LNCaP clone FGC (cell line): ENCODE data around the gene EFCAB6.

Experiments used
- DNase-seq: peaks from one replicate; pipeline ENCODE4 v3.0.0-alpha.2; 2011; ENCODE audit warnings: low read depth
- H3K4me3 ChIP-seq: 2 replicates; pipeline ENCODE4 v1.5.1; 2011; ENCODE audit warnings: mild to moderate bottlenecking, low read depth, low read length, control low read depth
- CTCF ChIP-seq: IDR thresholded peaks from 2 replicates; pipeline ENCODE4 v1.5.1; 2012; ENCODE audit warnings: mild to moderate bottlenecking; ENCODE audit not compliant: control insufficient read depth, insufficient read depth; ENCODE audit errors: extremely low read depth

EFCAB6 gene

DNA sequence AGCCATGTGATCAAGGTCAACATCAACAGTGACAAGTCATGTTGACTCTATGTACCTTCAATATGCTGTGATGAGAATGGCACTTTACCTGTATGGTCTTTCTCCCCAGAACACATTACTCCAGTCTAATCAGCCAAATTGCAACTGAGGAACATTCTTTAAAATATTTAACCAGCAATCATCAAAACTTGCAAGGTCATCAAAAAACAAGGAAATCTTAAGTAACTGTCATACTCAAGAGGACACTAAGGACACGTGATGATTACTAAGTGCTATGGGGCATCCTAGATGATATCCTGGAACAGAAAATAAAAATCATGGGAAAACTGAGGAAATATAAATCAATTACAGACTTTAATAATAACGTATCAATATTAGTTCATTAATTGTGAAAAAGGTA lies 118.9 kb downstream of the EFCAB6 start:
- no peak for DNase-seq
- no peak for TF ChIP-seq CTCF
- H3K4me3 ChIP-seq = no peak overlapping the region

DNA sequence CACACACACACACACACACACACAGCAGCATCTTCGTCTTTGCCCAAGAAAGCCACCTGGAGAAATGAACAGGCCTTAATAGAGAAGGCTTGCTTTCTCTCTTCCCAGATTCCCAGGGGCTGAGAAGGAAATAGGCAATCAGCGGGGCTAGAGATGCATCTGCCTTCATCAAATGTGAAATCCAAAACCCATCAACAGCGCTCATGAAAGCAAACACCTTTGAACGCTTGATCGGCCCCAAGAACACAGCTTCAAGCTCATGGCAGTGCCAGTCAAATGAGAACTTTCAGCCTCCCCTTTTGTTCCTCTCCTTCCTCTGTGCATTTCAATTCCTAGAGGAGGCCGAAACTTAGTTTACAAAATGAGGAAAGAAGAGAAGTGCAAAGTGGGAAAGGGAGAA lies 122.7 kb downstream of the EFCAB6 start:
- TF ChIP-seq CTCF = no peak
- no peak overlapping the region for H3K4me3 ChIP-seq
- no peak for DNase-seq

DNA sequence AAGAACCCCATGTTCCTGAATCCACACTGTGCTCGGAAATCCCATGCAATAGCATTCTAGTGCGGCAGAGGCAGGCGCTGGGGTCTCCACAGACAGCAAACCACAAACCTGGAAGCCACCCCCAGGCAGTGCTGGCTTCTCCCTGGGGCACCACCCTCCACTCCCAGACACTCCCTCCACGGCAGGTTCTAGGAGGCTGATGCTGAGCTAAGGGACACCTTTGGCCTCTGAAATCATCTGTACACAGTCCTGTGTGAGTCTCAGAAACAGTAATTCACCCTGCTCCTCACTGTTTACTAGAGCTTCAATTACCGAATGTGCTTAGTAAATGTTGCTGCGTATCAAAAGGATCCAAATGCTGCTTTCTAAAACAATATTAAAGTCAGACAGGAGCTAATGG lies 129.3 kb downstream of the EFCAB6 start:
- DNase-seq = no peak
- no peak for TF ChIP-seq CTCF
- H3K4me3 ChIP-seq = no peak overlapping the region

DNA sequence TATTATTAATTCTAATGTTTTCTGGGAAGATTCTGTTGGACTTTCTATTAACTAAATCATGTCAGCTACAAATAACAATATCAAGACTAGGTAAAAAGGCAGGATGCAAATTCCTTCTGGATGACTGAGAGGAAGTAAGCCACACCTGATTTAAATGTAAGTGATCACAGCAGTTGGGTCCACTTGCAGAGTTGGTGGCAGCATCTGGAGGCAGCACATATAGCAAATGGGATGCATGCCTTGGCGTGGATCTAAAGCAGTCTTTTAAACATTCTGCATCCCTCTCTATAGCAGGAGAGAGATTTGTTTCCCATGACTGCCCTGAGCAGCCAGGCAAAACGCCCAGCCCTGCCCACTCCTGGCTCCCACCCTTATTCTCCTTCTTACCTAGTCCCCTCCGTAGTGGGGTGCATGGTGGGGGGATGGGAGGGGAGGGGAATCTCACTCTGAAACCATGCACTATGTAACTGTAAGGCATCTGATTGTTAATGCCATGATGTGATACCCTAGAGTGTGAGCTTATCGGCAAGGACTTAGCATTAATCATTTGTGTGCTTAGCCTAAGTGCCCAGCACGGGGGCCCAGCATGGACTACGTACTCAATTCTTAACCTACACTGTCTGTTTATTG lies 130.3 kb downstream of the EFCAB6 start:
- H3K4me3 ChIP-seq = no peak overlapping the region
- no peak for TF ChIP-seq CTCF
- DNase-seq = no peak

GRCh38 chr22:43670513-43670912 lies 141.6 kb downstream of the EFCAB6 start:
- H3K4me3 ChIP-seq = no peak overlapping the region
- DNase-seq = no peak
- TF ChIP-seq CTCF = no peak

- H3K4me3 ChIP-seq = no peak overlapping the region
- TF ChIP-seq CTCF = no peak
- no peak for DNase-seq
Measured at GRCh38 chr22:43669190-43669589, 142.9 kb downstream of the EFCAB6 start.

GRCh38 chr22:43667656-43668055 lies 144.4 kb downstream of the EFCAB6 start:
- TF ChIP-seq CTCF = no peak
- DNase-seq = no peak
- H3K4me3 ChIP-seq = no peak overlapping the region
